LHCN-M2 (cell line): ENCODE results near the gene NDUFA13. TPM values are rescaled to one million over a fixed set of nuclear protein-coding genes. Genes with fewer than 3 reads are reported as not detected.

ENCODE experiments used
- DNase-seq: peaks from one replicate; pipeline ENCODE4 v3.0.0-alpha.2; 2012; ENCODE audit warnings: low read depth
- total RNA-seq: library from RNA; depleted of rRNA; stranded (reverse); fragments of >200 nt; gene quantifications from 2 replicates; pipeline ENCODE4 v1.2.3, GENCODE V29; 2014

The NDUFA13 gene
- total RNA-seq, 1 experiment from 2014 or later = 32.4 TPM

GRCh38 chr19:19532806-19533701 is 17.0 kb downstream of the NDUFA13 start:
- DNase-seq = no peak

GRCh38 chr19:19533841-19534240 is 17.8 kb downstream of the NDUFA13 start:
- no peak for DNase-seq

- DNase-seq = no peak
Observed at GRCh38 chr19:19534556-19535265, 18.7 kb downstream of the NDUFA13 start.

- no peak for DNase-seq
Observed at GRCh38 chr19:19535311-19536191, 19.5 kb downstream of the NDUFA13 start.

- no peak for DNase-seq
Observed at GRCh38 chr19:19537075-19538048, 21.3 kb downstream of the NDUFA13 start.

DNA sequence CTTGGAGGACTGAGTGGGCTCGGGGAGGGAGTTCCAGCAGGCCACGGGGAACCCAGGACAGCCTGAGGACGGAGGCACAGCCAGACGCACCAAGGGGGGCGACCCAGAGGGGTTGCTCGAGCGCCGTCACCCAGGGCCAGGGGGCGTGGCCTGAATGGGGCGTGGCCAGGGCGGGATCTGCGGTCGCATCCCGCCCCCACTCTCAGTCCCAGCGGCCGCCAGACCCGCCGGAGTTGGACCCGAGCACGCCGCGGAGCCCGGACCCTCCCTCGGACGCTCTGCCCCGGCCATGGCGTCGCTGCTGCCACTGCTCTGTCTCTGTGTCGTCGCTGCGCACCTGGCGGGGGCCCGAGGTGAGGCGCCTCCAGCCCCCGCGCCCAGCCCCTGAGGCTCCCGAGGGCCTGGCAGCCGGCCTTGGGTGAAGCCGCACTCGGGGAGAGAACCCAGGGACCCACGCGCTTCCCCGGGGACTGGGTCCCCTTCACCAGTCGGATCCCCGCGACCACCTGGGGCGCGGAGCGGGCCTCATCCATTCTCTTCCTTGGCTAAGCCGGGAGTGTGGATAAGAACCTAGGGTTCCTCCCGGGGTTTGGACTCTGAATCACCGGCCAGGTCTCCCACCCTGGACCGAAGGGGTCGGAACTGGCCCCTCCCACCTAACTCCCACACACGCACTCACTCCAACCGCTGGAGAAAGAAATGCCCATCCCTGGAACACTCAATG is 22.2 kb downstream of the NDUFA13 start, which contains the start of gene CILP2:
TSS of gene CILP2 (plus strand) at position 205 of the 724 bp plus-strand sequence. CDS start at position 290, 85 bp downstream.
- DNase-seq = no peak

DNA sequence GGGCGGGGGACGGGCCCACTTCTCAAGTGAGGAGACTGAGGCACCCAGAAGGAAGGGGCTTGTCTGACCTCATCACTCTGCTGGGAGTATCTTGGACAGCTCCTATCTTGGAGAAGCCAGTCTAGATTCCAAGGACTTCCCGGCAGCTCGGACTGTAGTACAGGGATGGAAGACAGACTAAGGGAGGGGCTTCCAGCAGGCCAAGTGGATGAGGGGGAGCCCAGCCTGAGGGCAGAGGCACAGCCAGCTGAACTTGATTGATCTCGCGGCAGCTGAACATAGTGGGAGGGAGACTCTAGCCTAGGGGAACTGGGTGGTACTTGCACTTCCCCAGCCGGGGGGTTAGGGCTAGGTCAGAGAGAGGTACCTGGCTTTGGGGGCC is 22.8 kb downstream of the NDUFA13 start:
- no peak for DNase-seq

- DNase-seq = no peak
Observed at GRCh38 chr19:19539698-19540063, 23.7 kb downstream of the NDUFA13 start.

DNA sequence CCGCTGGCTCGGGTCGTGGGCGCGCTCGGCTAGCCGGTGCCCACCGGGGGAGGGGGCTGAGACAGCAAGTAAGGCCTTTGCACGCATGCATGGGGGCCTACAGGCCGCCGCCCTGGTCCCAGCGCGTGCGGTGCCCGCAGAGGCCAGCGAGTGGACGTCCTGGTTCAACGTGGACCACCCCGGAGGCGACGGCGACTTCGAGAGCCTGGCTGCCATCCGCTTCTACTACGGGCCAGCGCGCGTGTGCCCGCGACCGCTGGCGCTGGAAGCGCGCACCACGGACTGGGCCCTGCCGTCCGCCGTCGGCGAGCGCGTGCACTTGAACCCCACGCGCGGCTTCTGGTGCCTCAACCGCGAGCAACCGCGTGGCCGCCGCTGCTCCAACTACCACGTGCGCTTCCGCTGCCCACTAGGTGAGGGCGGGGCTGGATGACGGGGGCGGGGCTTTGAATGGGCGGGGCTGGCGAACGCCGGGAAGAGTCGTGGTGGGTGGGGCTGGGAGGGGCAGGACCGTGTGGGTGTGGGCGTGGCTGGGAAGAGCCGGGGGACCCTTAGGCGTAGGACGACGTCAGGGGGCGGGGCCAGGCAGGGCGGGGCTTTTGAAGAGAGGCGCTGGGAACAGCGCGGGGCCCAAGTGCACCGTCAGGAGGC is 24.2 kb downstream of the NDUFA13 start:
- no peak for DNase-seq

GRCh38 chr19:19540715-19541515 is 24.9 kb downstream of the NDUFA13 start:
- no peak for DNase-seq

GRCh38 chr19:19541616-19542015 is 25.6 kb downstream of the NDUFA13 start:
- no peak for DNase-seq

DNA sequence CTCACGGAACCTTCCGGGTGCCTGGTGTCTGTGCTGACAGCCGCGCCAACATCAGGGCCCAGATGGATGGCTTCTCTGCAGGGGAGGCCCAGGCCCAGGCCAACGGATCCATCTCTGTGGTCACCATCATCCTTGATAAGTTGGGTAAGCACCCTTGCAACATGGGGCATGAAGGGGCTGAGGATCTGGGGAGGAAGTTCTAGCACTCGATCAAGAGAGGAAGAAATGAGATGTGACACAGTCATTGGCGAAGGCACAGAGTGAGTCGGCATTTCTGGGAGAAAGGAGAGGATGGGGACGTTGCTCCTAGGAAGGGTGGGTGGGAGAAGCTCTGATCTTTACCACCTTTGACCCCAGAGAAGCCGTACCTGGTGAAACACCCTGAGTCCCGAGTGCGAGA is 26.5 kb downstream of the NDUFA13 start:
- DNase-seq = no peak

DNA sequence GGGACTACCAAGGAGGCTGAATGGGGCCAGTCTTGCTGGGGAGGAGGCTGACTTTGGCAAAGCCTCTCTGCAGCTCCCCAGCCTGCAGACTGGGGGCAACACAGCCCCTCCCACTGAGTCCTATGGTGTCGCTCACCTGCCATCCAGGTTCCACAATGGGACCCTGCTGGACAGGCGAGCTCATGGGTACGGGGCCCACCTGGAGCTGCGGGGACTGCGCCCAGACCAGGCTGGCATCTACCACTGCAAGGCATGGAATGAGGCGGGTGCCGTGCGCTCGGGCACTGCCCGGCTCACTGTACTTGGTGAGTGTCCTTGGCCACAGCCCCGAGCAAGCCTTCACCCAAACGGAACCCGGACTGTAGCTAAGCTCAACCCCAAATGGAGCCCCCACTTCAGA is 27.1 kb downstream of the NDUFA13 start:
- DNase-seq = no peak

DNA sequence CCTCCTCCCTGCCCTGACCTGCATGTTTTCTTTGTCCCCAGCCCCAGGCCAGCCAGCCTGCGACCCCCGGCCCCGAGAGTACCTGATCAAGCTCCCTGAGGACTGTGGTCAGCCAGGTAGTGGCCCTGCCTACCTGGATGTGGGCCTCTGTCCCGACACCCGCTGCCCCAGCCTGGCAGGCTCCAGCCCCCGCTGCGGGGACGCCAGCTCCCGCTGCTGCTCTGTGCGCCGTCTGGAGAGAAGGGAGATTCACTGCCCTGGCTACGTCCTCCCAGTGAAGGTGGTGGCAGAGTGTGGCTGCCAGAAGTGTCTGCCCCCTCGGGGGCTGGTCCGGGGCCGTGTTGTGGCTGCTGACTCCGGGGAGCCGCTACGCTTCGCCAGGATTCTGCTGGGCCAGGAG is 27.6 kb downstream of the NDUFA13 start:
- DNase-seq = no peak

DNA sequence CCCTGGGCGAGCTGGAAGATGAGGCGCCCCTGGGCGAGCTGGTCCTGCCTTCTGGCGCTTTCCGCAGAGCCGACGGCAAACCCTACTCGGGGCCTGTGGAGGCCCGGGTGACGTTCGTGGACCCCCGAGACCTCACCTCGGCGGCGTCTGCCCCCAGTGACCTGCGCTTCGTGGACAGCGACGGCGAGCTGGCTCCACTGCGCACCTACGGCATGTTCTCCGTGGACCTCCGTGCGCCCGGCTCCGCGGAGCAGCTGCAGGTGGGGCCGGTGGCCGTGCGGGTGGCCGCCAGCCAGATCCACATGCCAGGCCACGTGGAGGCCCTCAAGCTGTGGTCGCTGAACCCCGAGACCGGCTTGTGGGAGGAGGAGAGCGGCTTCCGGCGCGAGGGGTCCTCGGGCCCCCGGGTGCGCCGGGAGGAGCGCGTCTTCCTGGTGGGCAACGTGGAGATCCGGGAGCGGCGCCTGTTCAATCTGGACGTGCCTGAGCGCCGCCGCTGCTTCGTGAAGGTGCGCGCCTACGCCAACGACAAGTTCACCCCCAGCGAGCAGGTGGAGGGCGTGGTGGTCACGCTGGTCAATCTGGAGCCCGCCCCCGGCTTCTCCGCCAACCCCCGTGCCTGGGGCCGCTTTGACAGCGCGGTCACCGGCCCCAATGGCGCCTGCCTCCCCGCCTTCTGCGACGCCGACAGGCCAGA is 28.4 kb downstream of the NDUFA13 start:
- no peak for DNase-seq

GRCh38 chr19:19544954-19545591 is 29.0 kb downstream of the NDUFA13 start:
- DNase-seq = no peak

GRCh38 chr19:19545707-19546106 is 29.7 kb downstream of the NDUFA13 start:
- DNase-seq = no peak
